HCT116 (cell line): Measurements from ENCODE around the gene PPP1R12B. TPM values are rescaled to one million over a fixed set of nuclear protein-coding genes. Genes with fewer than 3 reads are reported as not detected.
"Not testable (repeated sequence)": the region's sequence is repeated elsewhere in the genome, so short reads cannot be mapped to it uniquely, and the experiment has no call there.

Experiments
- ATAC-seq: fragments of 200-7000 bp; cut with Tn5 transposase; 2 replicates; pipeline ENCODE4 v1.9.1; 2020; ENCODE audit warnings: mild to moderate bottlenecking, moderate library complexity
- BruUV-seq: library from RNA; stranded (reverse); fragments of 400-500 nt; replicated peaks from 2 replicates; lab custom pipeline; 2021; lab: Mats Ljungman, UMichigan
- CTCF ChIA-PET: fragments of 300-600 bp; sonication (Branson Sonifier 250); formaldehyde crosslinking; loops from one replicate; lab custom pipeline; 2021; ENCODE audit warnings: antibody characterized with exemption; lab: Charles Lee
- POLR2A ChIA-PET: fragments of 300-600, 350-600 bp; sonication (Branson Sonifier 250); formaldehyde crosslinking; loops from one replicate; lab custom pipeline; 2021; ENCODE audit warnings: antibody characterized with exemption; lab: Charles Lee
- RAD21 ChIA-PET, 2 experiments: fragments of 300-600 bp; sonication (Branson Sonifier 250); formaldehyde crosslinking; loops; one replicate each; lab custom pipeline; 2023; ENCODE audit warnings: low total read pairs in 2 of 2; ENCODE audit not compliant: uncharacterized antibody in 2 of 2, unreplicated experiment in 2 of 2, low non-redundant PET in 1 of 2; lab: Charles Lee
- DNase-seq: peaks from one replicate; pipeline ENCODE4 v3.0.0-alpha.2; 2010; ENCODE audit warnings: low read depth, low spot score
- H2AFZ ChIP-seq: fragments of 200-600 bp; shearing (Covaris generic), sonication (generic); 2 replicates; pipeline ENCODE4 v1.6.1; 2017; ENCODE audit warnings: low read depth, mixed run types, mixed read lengths, antibody characterized with exemption, low read length; ENCODE audit not compliant: poor library complexity, severe bottlenecking
- H3K27ac ChIP-seq: 2 replicates; pipeline ENCODE4 v1.5.1; 2012; ENCODE audit warnings: low read depth, low read length
- H3K27me3 ChIP-seq: fragments of 200-600 bp; sonication (generic); 2 replicates; pipeline ENCODE4 v1.6.1; 2016; ENCODE audit warnings: mixed run types, low read length, mixed read lengths; ENCODE audit not compliant: insufficient read depth
- H3K36me3 ChIP-seq, 2 experiments: fragments of 200-500 bp in 1 of 2; fragments of 200-600 bp in 1 of 2; sonication (Bioruptor generic) in 1 of 2; sonication (generic) in 1 of 2; 2 replicates each; pipeline versions ENCODE4 v1.5.1 to v1.6.1; 2014 to 2016; ENCODE audit warnings: low read length in 2 of 2, inconsistent platforms in 1 of 2, mixed read lengths in 1 of 2, mixed run types in 1 of 2; ENCODE audit not compliant: insufficient read depth in 2 of 2, control insufficient read depth in 1 of 2
- H3K4me1 ChIP-seq, 2 experiments: fragments of 200-600 bp in 1 of 2; sonication (generic) in 1 of 2; 2 replicates each; pipeline versions ENCODE4 v1.5.1 to v1.6.1; 2012 to 2017; ENCODE audit warnings: low read length in 2 of 2, inconsistent platforms in 1 of 2, mild to moderate bottlenecking in 1 of 2, mixed read lengths in 1 of 2, mixed run types in 1 of 2, moderate library complexity in 1 of 2; ENCODE audit not compliant: insufficient read depth in 2 of 2, control insufficient read depth in 1 of 2
- H3K4me2 ChIP-seq: fragments of 200-600 bp; sonication (generic); 2 replicates; pipeline ENCODE4 v1.6.1; 2017; ENCODE audit warnings: mixed run types, low read length, mixed read lengths
- H3K4me3 ChIP-seq, 2 experiments: fragments of 200-600 bp in 1 of 2; sonication (generic) in 1 of 2; replicated peaks in 1 of 2; 2 replicates each; pipeline ENCODE4 v1.5.1; 2011 to 2016; ENCODE audit warnings: low read length in 2 of 2, control low read depth in 1 of 2, low read depth in 1 of 2, mild to moderate bottlenecking in 1 of 2, mixed read lengths in 1 of 2, mixed run types in 1 of 2
- H3K79me2 ChIP-seq: fragments of 200-600 bp; sonication (generic); 2 replicates; pipeline ENCODE4 v1.6.1; 2017; ENCODE audit warnings: mild to moderate bottlenecking, mixed run types, low read length, moderate library complexity, mixed read lengths; ENCODE audit not compliant: insufficient read depth
- H3K9ac ChIP-seq: fragments of 200-600 bp; sonication (generic); 2 replicates; pipeline ENCODE4 v1.6.1; 2016; ENCODE audit warnings: low read length, mixed read lengths
- H3K9me2 ChIP-seq: fragments of 200-600 bp; sonication (generic), shearing (Covaris generic); 2 replicates; pipeline ENCODE4 v1.6.1; 2017; ENCODE audit warnings: mixed run types, mild to moderate bottlenecking, moderate library complexity; ENCODE audit not compliant: insufficient read depth
- H3K9me3 ChIP-seq, 2 experiments: fragments of 200-500 bp in 1 of 2; fragments of 200-600 bp in 1 of 2; sonication (Bioruptor generic) in 1 of 2; sonication (generic) in 1 of 2; 2 replicates each; pipeline ENCODE4 v1.6.1; 2014 to 2017; ENCODE audit warnings: low read length in 2 of 2, mixed read lengths in 2 of 2, inconsistent platforms in 1 of 2, low read depth in 1 of 2, mild to moderate bottlenecking in 1 of 2, mixed run types in 1 of 2, moderate library complexity in 1 of 2; ENCODE audit not compliant: control insufficient read depth in 1 of 2, insufficient read depth in 1 of 2
- H4K20me1 ChIP-seq: fragments of 200-600 bp; sonication (generic), shearing (Covaris generic); 2 replicates; pipeline ENCODE4 v1.6.1; 2017; ENCODE audit warnings: mixed run types, mild to moderate bottlenecking, moderate library complexity; ENCODE audit not compliant: insufficient read depth
- EGR1 ChIP-seq: IDR thresholded peaks from 2 replicates; pipeline ENCODE4 v1.6.1; 2012; ENCODE audit warnings: low read depth
- SP1 ChIP-seq: IDR thresholded peaks from 2 replicates; pipeline ENCODE4 v1.6.1; 2012; ENCODE audit warnings: low read depth
- ZNF274 ChIP-seq: fragments of 200-500 bp; sonication (Bioruptor generic); IDR thresholded peaks from 2 replicates; pipeline ENCODE4 v1.6.1; 2014; ENCODE audit warnings: mild to moderate bottlenecking, low read depth, low read length, inconsistent platforms
- intact Hi-C: fragments of 100-400 bp; cut with micrococcal nuclease; formaldehyde crosslinking; loops from 2 replicates; pipeline ENCODE4 v1.10.0; 2022
- total RNA-seq: library from RNA; stranded (reverse); gene quantifications from one replicate; pipeline ENCODE4 v1.2.1, GENCODE V29; 2021; ENCODE audit not compliant: unreplicated experiment

PPP1R12B gene
- total RNA-seq, 1 experiment from 2014 or later, result 14.3 TPM

DNA sequence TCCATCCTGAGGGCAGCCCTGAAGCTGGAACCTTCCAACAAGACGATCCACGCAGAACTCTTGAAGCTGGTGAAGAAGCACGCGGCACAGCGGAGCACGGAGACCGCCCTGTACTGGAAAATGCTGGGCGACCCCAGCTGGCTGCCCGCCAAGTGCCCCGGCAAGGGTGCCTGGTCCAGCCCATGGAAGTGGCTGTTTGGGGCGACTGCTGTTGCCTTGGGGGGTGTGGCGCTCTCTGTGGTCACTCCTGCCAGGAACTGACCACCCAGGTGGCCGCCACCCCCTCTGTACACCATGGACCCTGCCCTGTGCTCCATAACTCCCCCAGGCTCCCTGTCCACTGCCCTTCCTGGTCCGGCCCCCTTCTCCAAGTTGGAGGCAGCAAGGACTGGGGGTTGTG is 90.8 kb downstream of the PPP1R12B start (continued):
- TF ChIP-seq EGR1 (no peak), SP1 (no peak), ZNF274 (no peak)

DNA sequence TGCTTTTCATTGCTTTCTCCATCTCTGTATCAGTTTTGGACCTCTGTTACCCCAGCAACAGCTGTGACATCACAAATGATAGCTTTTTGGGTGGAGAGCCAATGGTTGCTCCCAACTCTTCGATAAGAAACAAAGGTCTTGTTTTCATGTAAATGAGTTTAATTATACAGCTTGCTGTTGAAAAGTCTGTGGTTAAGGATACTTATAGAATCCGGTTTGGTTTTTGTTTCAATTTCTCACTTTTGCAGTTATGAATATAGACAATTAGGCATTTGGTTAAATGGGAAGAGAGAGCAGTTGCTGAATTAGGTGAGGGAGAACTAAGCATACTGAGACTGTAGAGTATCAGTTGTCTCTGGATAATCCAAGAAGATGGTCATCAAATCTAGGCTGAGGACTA is 99.6 kb downstream of the PPP1R12B start:
- H3K4me2 ChIP-seq, H3K9ac ChIP-seq, H3K4me1 ChIP-seq, H3K9me3 ChIP-seq, H3K27me3 ChIP-seq, BruUV-seq, ATAC-seq, H3K27ac ChIP-seq, DNase-seq, RAD21 ChIA-PET, H3K4me3 ChIP-seq, intact Hi-C loops, H4K20me1 ChIP-seq, CTCF ChIA-PET, POLR2A ChIA-PET, H3K79me2 ChIP-seq, H3K9me2 ChIP-seq, H2AFZ ChIP-seq, H3K36me3 ChIP-seq: not testable (repeated sequence)

DNA sequence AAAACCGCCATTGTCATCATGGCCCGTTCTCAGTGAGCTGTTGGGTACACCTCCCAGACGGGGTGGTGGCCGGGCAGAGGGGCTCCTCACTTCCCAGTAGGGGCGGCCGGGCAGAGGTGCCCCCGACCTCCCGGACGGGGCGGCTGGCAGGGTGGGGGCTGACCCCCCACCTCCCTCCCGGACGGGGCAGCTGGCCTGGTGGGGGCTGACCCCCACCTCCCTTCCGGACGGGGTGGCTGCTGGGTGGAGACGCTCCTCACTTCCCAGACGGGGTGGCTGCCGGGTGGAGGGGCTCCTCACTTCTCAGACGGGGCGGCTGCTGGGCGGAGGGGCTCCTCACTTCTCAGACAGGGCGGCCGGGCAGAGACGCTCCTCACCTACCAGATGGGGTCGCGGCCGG is 103.1 kb downstream of the PPP1R12B start:
- H2AFZ ChIP-seq, RAD21 ChIA-PET, H3K9me2 ChIP-seq, H3K27me3 ChIP-seq, ATAC-seq, CTCF ChIA-PET, H3K79me2 ChIP-seq, BruUV-seq, H3K9ac ChIP-seq, DNase-seq, H3K36me3 ChIP-seq, H4K20me1 ChIP-seq, H3K27ac ChIP-seq, POLR2A ChIA-PET, H3K9me3 ChIP-seq, H3K4me3 ChIP-seq, H3K4me2 ChIP-seq: not testable (repeated sequence)
- intact Hi-C loops, result loop anchor here (10.0 kb wide), 1 partner anchor 107 kb away; the partner anchor contains the start of genes PPP1R12B and UBE2T
- peaks cover 10 to 13% of the 10 kb centered on the region in 2 experiments for H3K4me1 ChIP-seq
